GM10266 (cell line): ENCODE measurements around the gene UIMC1.
"Not testable (repeated sequence)": the region's sequence is repeated elsewhere in the genome, so short reads cannot be mapped to it uniquely, and the experiment has no call there.

ENCODE experiments used
- DNase-seq: peaks from one replicate; pipeline ENCODE4 v3.0.0; 2012; ENCODE audit errors: extremely low spot score
- TF ChIP-seq, protein P1 (sequence below): IDR thresholded peaks from 2 replicates; pipeline ENCODE4 v1.5.1; 2012; ENCODE audit warnings: mild to moderate bottlenecking, low read depth; ENCODE audit not compliant: control insufficient read depth, insufficient read depth; ENCODE audit errors: missing control alignments

UIMC1 gene

DNA sequence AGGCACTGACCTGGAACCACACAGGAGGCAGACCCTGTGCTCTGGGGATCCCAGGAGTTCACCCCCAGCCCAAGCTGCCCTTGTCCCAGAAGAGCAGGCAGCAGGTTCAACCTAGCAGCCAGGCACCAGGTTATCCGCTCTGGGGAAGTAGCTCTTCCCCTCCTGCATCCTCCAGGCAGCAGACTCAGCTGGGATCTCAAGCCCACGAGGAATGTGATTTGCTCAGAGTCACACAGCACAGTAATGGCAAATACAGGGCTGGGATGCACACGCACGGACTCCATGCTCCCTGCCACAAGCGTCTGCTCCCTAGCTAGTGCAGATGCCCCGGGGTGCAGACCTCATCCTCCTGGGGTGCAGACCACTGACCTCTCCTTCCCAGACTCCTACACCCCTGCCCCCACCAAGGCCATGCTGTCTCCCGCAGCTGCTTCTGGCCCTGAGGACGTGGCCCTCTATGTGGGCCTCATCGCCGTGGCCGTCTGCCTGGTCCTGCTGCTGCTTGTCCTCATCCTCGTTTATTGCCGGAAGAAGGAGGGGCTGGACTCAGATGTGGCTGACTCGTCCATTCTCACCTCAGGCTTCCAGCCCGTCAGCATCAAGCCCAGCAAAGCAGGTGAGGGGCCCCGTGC lies 132.9 kb downstream of the UIMC1 start:
- no peak for DNase-seq
- TF ChIP-seq, protein P1, sequence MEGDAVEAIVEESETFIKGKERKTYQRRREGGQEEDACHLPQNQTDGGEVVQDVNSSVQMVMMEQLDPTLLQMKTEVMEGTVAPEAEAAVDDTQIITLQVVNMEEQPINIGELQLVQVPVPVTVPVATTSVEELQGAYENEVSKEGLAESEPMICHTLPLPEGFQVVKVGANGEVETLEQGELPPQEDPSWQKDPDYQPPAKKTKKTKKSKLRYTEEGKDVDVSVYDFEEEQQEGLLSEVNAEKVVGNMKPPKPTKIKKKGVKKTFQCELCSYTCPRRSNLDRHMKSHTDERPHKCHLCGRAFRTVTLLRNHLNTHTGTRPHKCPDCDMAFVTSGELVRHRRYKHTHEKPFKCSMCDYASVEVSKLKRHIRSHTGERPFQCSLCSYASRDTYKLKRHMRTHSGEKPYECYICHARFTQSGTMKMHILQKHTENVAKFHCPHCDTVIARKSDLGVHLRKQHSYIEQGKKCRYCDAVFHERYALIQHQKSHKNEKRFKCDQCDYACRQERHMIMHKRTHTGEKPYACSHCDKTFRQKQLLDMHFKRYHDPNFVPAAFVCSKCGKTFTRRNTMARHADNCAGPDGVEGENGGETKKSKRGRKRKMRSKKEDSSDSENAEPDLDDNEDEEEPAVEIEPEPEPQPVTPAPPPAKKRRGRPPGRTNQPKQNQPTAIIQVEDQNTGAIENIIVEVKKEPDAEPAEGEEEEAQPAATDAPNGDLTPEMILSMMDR = no peak

DNA sequence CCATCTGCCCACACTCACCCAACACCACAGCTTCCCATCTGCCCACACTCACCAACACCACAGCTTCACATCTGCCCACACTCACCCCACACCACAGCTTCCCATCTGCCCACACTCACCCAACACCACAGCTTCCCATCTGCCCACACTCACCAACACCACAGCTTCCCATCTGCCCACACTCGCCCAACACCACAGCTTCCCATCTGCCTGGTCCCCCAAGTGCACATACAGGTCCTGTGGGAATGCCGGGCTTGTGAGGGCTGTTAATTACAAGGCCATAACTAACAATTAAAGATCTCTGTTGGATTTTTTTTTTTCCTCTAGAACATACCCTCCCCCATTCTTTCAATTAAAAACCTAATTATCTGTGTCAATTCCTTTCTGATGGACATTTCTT lies 133.6 kb downstream of the UIMC1 start:
- not testable (repeated sequence) for DNase-seq

DNA sequence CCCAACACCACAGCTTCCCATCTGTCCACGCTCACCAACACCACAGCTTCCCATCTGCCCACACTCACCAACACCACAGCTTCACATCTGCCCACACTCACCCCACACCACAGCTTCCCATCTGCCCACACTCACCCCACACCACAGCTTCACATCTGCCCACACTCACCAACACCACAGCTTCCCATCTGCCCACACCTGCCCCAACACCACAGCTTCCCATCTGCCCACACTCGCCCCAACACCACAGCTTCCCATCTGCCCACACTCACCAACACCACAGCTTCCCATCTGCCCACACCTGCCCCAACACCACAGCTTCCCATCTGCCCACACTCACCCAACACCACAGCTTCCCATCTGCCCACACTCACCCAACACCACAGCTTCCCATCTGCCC lies 134.0 kb downstream of the UIMC1 start:
- not testable (repeated sequence) for DNase-seq

DNA sequence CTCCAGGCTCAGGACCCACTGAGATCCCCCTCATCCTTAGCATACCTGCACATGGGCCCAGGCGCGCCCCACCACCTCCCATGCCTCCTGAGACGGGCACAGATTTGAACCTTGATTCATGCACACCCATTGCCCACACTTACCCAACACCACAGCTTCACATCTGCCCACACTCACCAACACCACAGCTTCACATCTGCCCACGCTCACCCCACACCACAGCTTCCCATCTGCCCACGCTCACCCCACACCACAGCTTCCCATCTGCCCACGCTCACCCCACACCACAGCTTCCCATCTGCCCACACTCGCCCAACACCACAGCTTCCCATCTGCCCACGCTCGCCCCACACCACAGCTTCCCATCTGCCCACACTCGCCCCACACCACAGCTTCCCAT lies 135.9 kb downstream of the UIMC1 start:
- not testable (repeated sequence) for DNase-seq

DNA sequence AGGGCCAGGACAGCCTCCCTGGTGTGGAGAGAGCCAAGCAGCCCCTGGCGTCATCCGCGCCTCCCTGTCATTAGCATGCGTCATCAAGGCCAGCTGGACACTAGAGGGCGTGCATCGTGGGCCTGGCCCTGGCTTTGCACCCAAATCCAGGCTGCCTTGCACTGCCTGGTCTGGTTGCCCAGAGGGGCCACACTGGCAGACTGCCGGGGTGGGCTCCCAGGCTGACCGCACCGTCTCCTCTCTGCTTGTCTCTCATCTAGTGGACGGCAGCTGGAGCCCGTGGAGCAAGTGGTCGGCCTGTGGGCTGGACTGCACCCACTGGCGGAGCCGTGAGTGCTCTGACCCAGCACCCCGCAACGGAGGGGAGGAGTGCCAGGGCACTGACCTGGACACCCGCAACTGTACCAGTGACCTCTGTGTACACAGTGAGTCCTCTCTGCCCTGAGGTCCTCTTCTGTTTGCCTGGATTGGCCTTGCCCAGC lies 136.4 kb downstream of the UIMC1 start:
- TF ChIP-seq, protein P1 = peak; percentile 7
- no peak for DNase-seq

DNA sequence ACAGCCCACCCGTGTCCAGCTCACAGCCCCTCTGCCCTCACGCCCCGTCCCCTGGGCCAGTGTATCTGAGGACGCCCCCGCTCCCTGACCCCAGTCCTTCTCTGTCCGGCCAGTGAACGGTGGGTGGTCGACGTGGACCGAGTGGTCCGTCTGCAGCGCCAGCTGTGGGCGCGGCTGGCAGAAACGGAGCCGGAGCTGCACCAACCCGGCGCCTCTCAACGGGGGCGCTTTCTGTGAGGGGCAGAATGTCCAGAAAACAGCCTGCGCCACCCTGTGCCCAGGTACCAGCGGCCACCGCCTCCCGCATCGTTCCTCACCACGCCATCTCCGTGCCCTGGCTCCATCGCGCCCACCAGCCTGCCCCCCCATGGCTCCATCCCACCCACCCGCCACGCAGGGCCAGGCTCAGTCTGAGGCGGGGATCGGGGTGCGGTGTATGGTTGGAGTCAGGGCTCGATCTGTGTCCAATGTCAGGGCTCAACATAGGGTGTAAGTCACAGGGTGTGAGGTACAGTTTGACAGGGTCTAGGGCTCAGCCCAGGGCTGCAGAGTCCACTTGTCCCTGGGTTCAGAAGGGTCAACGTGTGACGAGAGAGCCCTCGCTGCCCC lies 137.0 kb downstream of the UIMC1 start:
- TF ChIP-seq, protein P1 = no peak
- DNase-seq = no peak

DNA sequence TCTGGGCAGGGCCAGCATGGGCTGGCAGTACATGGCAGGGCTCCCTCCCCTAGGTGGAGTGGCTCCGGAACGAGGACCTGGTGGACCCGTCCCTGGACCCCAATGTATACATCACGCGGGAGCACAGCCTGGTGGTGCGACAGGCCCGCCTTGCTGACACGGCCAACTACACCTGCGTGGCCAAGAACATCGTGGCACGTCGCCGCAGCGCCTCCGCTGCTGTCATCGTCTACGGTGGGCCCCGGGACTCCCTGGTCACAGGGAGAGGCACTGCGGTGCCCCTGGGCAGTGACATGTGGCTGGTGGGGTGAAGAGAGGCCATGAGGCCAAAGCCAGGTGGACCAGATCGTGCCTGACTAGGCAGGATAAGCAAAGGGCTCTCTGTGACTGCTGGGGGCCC lies 137.8 kb downstream of the UIMC1 start:
- DNase-seq = no peak
- TF ChIP-seq, protein P1 = no peak

DNA sequence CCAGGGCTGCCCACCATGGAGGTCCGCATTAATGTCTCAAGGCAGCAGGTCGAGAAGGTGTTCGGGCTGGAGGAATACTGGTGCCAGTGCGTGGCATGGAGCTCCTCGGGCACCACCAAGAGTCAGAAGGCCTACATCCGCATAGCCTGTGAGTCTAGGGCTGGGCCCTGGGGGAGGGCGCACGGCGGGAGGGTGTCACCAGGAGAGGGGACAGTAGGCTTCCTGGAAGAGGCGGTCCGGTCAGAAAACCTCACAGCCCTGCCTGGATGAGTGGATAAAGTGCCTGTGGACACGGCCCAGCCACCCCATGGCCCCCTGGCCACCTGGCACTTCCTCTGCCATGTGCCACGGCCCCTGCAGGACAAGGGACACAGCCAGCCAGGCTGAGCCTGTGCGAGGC lies 138.5 kb downstream of the UIMC1 start:
- no peak for DNase-seq
- TF ChIP-seq, protein P1 = no peak

DNA sequence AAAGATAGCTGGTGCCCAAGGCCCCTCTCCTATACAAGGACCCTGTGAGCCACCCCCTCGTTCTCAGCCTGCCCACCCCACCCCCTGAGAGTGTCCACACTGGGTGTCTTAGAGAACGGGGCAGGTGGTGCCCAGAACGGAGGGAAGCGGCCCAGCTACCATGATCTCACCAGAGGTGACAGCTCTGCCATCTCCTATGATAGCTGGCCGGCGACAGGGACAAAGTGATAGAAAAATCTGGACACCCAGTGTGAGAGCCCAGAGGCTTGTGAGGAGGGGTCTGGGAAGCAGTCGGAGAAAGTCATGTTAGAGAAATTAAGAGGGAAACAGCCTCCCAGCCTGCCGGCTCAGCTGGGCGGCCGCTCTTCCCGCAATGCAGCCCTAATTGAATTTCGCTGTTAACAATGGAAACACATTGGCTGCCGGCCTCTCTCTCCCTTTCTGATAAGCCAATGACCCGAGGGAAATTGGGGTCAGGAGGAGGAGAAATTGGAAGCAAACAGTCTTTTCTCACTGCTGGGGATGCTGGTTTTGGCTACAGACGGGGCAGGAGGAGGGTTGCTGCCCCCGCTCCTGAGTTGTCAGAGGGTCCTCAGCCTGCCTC lies 139.8 kb downstream of the UIMC1 start:
- TF ChIP-seq, protein P1 = no peak
- no peak for DNase-seq
